ENCODE data around the gene EHHADH. TPM values are rescaled to one million over a fixed set of nuclear protein-coding genes. Genes with fewer than 3 reads are reported as not detected.

EHHADH gene
- total RNA-seq, 2 experiments from 2014 or later, result 4.0 to 5.0 TPM

GRCh38 chr3:185187391-185187790 lies 66.5 kb downstream of the EHHADH start:
- intact Hi-C loops (cut with micrococcal nuclease), result no loop called here
- no peak for TF ChIP-seq CTCF (IDR thresholded peaks at IDR 0.05)
- ATAC-seq (no peak), DNase-seq (no peak)
- Mint-ChIP-seq H3K27ac (no peak overlapping the region), H3K36me3 (ENCODE audit: low read depth) (no peaks in the 10 kb centered on the region), H3K4me3 (no peak overlapping the region), H3K9me3 (no peaks in the 10 kb centered on the region), H3K4me1 (ENCODE audit: low read depth) (no peaks in the 10 kb centered on the region), H3K27me3 (peaks cover 6% of the 10 kb centered on the region)
- ChIA-PET POLR2A (no interaction called here), CTCF (interaction anchor here (1.0 to 2.4 kb wide), 2 partner anchors 11 to 15 kb away, joined by 3 to 10 read pairs; no protein-coding TSS in a partner anchor)

GRCh38 chr3:185176750-185177359 lies 77.0 kb downstream of the EHHADH start:
- H3K36me3 Mint-ChIP-seq (ENCODE audit: low read depth), result no peaks in the 10 kb centered on the region
- TF ChIP-seq CTCF (IDR thresholded peaks at IDR 0.05), result peak; percentile 85
- DNase-seq (peak; percentile 38), ATAC-seq (no peak)
- no peak overlapping the region for H3K4me3 Mint-ChIP-seq
- H3K27me3 Mint-ChIP-seq, result peaks cover 5% of the 10 kb centered on the region
- ChIA-PET CTCF (interaction anchor here (0.6 to 3.0 kb wide), 17 partner anchors 11 to 323 kb away, joined by 3 to 11 read pairs (median 4); partner anchors contain the start of gene C3orf70), POLR2A (no interaction called here)
- H3K4me1 Mint-ChIP-seq (ENCODE audit: low read depth), result no peaks in the 10 kb centered on the region
- intact Hi-C loops (cut with micrococcal nuclease), result loop anchor here (5.0 kb wide), 1 partner anchor 295 kb away; no protein-coding TSS in a partner anchor
- no peak overlapping the region for H3K27ac Mint-ChIP-seq
- H3K9me3 Mint-ChIP-seq, result no peaks in the 10 kb centered on the region

GRCh38 chr3:185175370-185175987 lies 78.4 kb downstream of the EHHADH start:
- Mint-ChIP-seq H3K4me1 (ENCODE audit: low read depth) (no peaks in the 10 kb centered on the region), H3K9me3 (no peaks in the 10 kb centered on the region), H3K4me3 (no peak overlapping the region), H3K27me3 (peaks cover 5% of the 10 kb centered on the region), H3K36me3 (ENCODE audit: low read depth) (no peaks in the 10 kb centered on the region), H3K27ac (no peak overlapping the region)
- ATAC-seq (no peak), DNase-seq (no peak)
- ChIA-PET CTCF (interaction anchor here (0.9 to 3.0 kb wide), 12 partner anchors 10 to 181 kb away, joined by 3 to 11 read pairs (median 6); partner anchors contain the start of gene C3orf70), POLR2A (no interaction called here)
- intact Hi-C loops (cut with micrococcal nuclease), result loop anchor here (5.0 kb wide), 1 partner anchor 293 kb away; no protein-coding TSS in a partner anchor
- no peak for TF ChIP-seq CTCF (IDR thresholded peaks at IDR 0.05)

GRCh38 chr3:185172086-185173049 lies 81.5 kb downstream of the EHHADH start:
- POLR2A ChIA-PET, result interaction anchor here (0.6 kb wide), 1 partner anchor 192 kb away, joined by 5 read pairs; no protein-coding TSS in a partner anchor
- no peak for ATAC-seq

More at GRCh38 chr3:185172086-185173049, 81.5 kb downstream of the EHHADH start:
- intact Hi-C loops (cut with micrococcal nuclease), result no loop called here
- Mint-ChIP-seq H3K4me1 (ENCODE audit: low read depth) (no peaks in the 10 kb centered on the region), H3K27me3 (peaks cover 8% of the 10 kb centered on the region), H3K4me3 (no peak overlapping the region), H3K9me3 (no peaks in the 10 kb centered on the region), H3K36me3 (ENCODE audit: low read depth) (no peaks in the 10 kb centered on the region), H3K27ac (no peak overlapping the region)
- no peak for TF ChIP-seq CTCF (IDR thresholded peaks at IDR 0.05)
- CTCF ChIA-PET, result interaction anchor here (1.7 kb wide), 1 partner anchor 136 kb away, joined by 6 read pairs; no protein-coding TSS in a partner anchor
- DNase-seq, result no peak
